Hepatocyte (in vitro differentiated cells): ENCODE data around the gene HOXA5. TPM values are rescaled to one million over a fixed set of nuclear protein-coding genes. Genes with fewer than 3 reads are reported as not detected.
A peak's percentile ranks its signal among the peaks of the same experiment; 100 is the strongest.

Experiments
- DNase-seq: peaks from one replicate; pipeline ENCODE4 v3.0.0-alpha.2; 2016; ENCODE audit warnings: low spot score
- H2AFZ ChIP-seq: fragments of 200-600 bp; sonication (generic); 2 replicates; pipeline ENCODE4 v1.6.0; 2016; ENCODE audit warnings: antibody characterized with exemption, mild to moderate bottlenecking
- H3K27ac ChIP-seq: fragments of 200-600 bp; sonication (generic); 2 replicates; pipeline ENCODE4 v1.5.1; 2016; ENCODE audit warnings: mild to moderate bottlenecking
- H3K27me3 ChIP-seq: fragments of 200-600 bp; sonication (generic); 2 replicates; pipeline ENCODE4 v1.6.1; 2016
- H3K36me3 ChIP-seq: fragments of 200-600 bp; sonication (generic); replicated peaks from 2 replicates; pipeline ENCODE4 v1.5.1; 2016; ENCODE audit warnings: low read depth; ENCODE audit not compliant: insufficient read depth
- H3K4me1 ChIP-seq: fragments of 200-600 bp; sonication (generic); 2 replicates; pipeline ENCODE4 v1.5.1; 2016; ENCODE audit warnings: mild to moderate bottlenecking, moderate library complexity; ENCODE audit not compliant: insufficient read depth
- H3K4me2 ChIP-seq: fragments of 200-600 bp; sonication (generic); 2 replicates; pipeline ENCODE4 v1.6.0; 2016
- H3K4me3 ChIP-seq: fragments of 200-600 bp; sonication (generic); 2 replicates; pipeline ENCODE4 v1.5.1; 2016; ENCODE audit warnings: mild to moderate bottlenecking
- H3K79me2 ChIP-seq: fragments of 200-600 bp; sonication (generic); 2 replicates; pipeline ENCODE4 v1.6.0; 2017; ENCODE audit warnings: mild to moderate bottlenecking
- H3K9me2 ChIP-seq: fragments of 200-600 bp; sonication (generic); replicated peaks from 2 replicates; pipeline ENCODE4 v1.6.0; 2017; ENCODE audit warnings: mild to moderate bottlenecking; ENCODE audit not compliant: insufficient read depth
- H3K9me3 ChIP-seq: fragments of 200-600 bp; sonication (generic); 2 replicates; pipeline ENCODE4 v1.5.1; 2016; ENCODE audit warnings: low read depth, mild to moderate bottlenecking
- H4K20me1 ChIP-seq: fragments of 200-600 bp; sonication (generic); 2 replicates; pipeline ENCODE4 v1.6.0; 2016; ENCODE audit warnings: mild to moderate bottlenecking; ENCODE audit not compliant: insufficient read depth, poor library complexity, severe bottlenecking
- CTCF ChIP-seq: fragments of 200-600 bp; sonication (generic); IDR thresholded peaks from 2 replicates; pipeline ENCODE4 v1.5.1; 2016; ENCODE audit warnings: antibody characterized with exemption, mild to moderate bottlenecking; ENCODE audit not compliant: poor library complexity
- EZH2 ChIP-seq: fragments of 200-600 bp; sonication (generic); IDR thresholded peaks from 2 replicates; pipeline ENCODE4 v1.6.1; 2016; ENCODE audit warnings: antibody characterized with exemption, mild to moderate bottlenecking, borderline replicate concordance
- EZH2phosphoT487 ChIP-seq: fragments of 200-600 bp; sonication (generic); IDR thresholded peaks from one replicate; pipeline ENCODE4 v1.6.1; 2018; ENCODE audit warnings: antibody characterized with exemption, mild to moderate bottlenecking, low read depth, moderate library complexity; ENCODE audit not compliant: unreplicated experiment, severe bottlenecking
- WGBS: methylation state at CpG from one replicate; pipeline ENCODE4 v1.1.6; 2016; ENCODE audit warnings: low lambda C conversion rate; ENCODE audit errors: missing lambda C conversion rate; 5-methylcytosine and 5-hydroxymethylcytosine counted together
- polyA plus RNA-seq: library from polyadenylated mRNA; unstranded; fragments of >200 nt; fragmentation: Nextera tagmentation; extraction: Ambion mirVana; gene quantifications from 2 replicates; pipeline ENCODE4 v1.2.1, GENCODE V29; 2016
- total RNA-seq: library from RNA; depleted of rRNA; stranded (reverse); fragments of >200 nt; gene quantifications from 2 replicates; pipeline ENCODE4 v1.2.3, GENCODE V29; 2014

Gene HOXA5
- total and polyA plus RNA-seq, 2 experiments from 2014 or later: 0.70 to 0.92 TPM

- peak overlapping the region; percentile 96 for H3K4me2 ChIP-seq
- H3K4me3 ChIP-seq: peak overlapping the region; percentile 77
- peaks cover 84% of the 10 kb centered on the region for H3K79me2 ChIP-seq
- H3K9me3 ChIP-seq: no peaks in the 10 kb centered on the region
- H3K27me3 ChIP-seq: peaks cover 90% of the 10 kb centered on the region
- under 1% methylated on average over 30 of the region's 30 CpGs for WGBS
- DNase-seq: no peak
- H4K20me1 ChIP-seq: no peaks in the 10 kb centered on the region
- H3K27ac ChIP-seq: peak overlapping the region; percentile 90
- TF ChIP-seq EZH2 (no peak), EZH2phosphoT487 (no peak), CTCF (no peak)
- H3K4me1 ChIP-seq: peaks cover 27% of the 10 kb centered on the region
- no peaks in the 10 kb centered on the region for H3K36me3 ChIP-seq
- peak overlapping the region; percentile 57 for H2AFZ ChIP-seq
- H3K9me2 ChIP-seq: no peaks in the 10 kb centered on the region
Observed at GRCh38 chr7:27183682-27184336, 40.3 kb upstream of the HOXA5 start.

DNA sequence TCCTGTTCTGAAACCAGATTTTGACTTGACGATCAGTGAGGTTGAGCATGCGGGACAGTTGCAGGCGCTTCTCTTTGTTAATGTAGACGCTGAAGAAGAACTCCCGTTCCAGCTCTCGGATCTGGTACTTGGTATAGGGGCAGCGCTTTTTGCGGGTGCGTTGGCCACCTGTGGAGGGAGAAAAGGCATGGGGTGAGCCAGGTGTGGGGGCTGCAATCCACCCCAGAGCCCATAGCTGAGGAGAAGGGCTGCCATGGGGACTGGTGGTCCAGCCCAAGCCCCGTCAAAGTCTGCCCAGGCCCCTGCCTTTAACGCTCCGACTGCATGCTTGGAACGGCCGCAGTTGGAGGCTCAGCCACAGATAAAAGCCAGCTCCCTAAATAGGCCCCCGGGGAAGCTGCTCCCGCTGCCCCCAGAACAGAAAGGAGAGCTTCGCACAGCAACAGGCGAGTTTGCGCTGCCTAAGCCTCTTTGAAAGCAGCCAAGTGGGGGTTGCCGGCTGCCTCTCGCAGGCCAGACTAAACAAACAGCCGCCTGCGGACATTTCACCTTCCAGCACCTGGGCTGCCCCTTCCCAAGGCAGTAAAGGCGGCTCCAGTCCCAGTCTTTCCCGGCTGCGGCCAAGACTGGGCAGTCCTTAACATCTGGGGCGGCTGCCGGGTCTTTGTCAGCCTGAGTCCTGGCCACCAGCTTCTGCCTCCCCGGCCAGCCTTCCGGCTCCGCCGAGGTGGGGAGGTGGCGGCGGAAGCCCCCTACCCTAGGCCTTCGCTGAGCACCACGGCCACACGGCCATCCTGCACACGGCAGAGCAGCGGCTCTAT is 39.6 kb upstream of the HOXA5 start:
- Histone ChIP-seq H3K4me3 (peak overlapping the region; percentile 77), H4K20me1 (no peaks in the 10 kb centered on the region), H3K27ac (peak overlapping the region; percentile 90), H3K4me2 (peak overlapping the region; percentile 96), H3K27me3 (peaks cover 90% of the 10 kb centered on the region), H3K36me3 (no peaks in the 10 kb centered on the region), H3K4me1 (peaks cover 25% of the 10 kb centered on the region), H2AFZ (no peak overlapping the region), H3K9me2 (no peaks in the 10 kb centered on the region), H3K9me3 (no peaks in the 10 kb centered on the region), H3K79me2 (peaks cover 84% of the 10 kb centered on the region)
- TF ChIP-seq EZH2phosphoT487: peak; percentile 22
- TF ChIP-seq CTCF: no peak
- no peak for DNase-seq
- 5% methylated on average over 39 of the region's 39 CpGs for whole genome bisulfite sequencing

- Histone ChIP-seq H2AFZ (no peak overlapping the region), H3K4me2 (peak overlapping the region; percentile 96), H3K9me3 (no peaks in the 10 kb centered on the region), H3K27me3 (peaks cover 89% of the 10 kb centered on the region), H3K27ac (no peak overlapping the region), H3K79me2 (peaks cover 84% of the 10 kb centered on the region), H3K4me1 (peaks cover 25% of the 10 kb centered on the region), H3K9me2 (no peaks in the 10 kb centered on the region), H3K36me3 (no peaks in the 10 kb centered on the region), H3K4me3 (no peak overlapping the region), H4K20me1 (no peaks in the 10 kb centered on the region)
- no peak for TF ChIP-seq CTCF
- TF ChIP-seq EZH2: no peak
- peak; percentile 22 for TF ChIP-seq EZH2phosphoT487
- 41% methylated on average over 3 of the region's 4 CpGs for WGBS
- no peak for DNase-seq
Observed at GRCh38 chr7:27182285-27182841, 38.9 kb upstream of the HOXA5 start.
